Suprapubic skin (tissue), 4 donors: ENCODE data around the gene ABHD11.
A peak's percentile ranks its signal among the peaks of the same experiment; 100 is the strongest.

Experiments
- POLR2A ChIP-seq, 2 donors: fragments of 450-650 bp; IDR thresholded peaks; one replicate each; pipeline ENCODE4 v1.6.1; 2017; ENCODE audit warnings: antibody characterized with exemption in 2 of 2, mild to moderate bottlenecking in 2 of 2, moderate library complexity in 2 of 2
- POLR2AphosphoS5 ChIP-seq, 3 donors: sonication (generic); formaldehyde crosslinking; IDR thresholded peaks; one replicate each; pipeline ENCODE4 v1.6.1; 2017; ENCODE audit warnings: antibody characterized with exemption in 3 of 3
- TF ChIP-seq, protein P1 (sequence below), 2 donors: fragments of 200-600 bp in 1 of 2; fragments of 450-650 bp in 1 of 2; sonication (generic) in 1 of 2; IDR thresholded peaks; one replicate each; pipeline ENCODE4 v1.5.1; 2016 to 2019; ENCODE audit warnings: antibody characterized with exemption in 2 of 2, mild to moderate bottlenecking in 1 of 2, moderate library complexity in 1 of 2

DNA sequence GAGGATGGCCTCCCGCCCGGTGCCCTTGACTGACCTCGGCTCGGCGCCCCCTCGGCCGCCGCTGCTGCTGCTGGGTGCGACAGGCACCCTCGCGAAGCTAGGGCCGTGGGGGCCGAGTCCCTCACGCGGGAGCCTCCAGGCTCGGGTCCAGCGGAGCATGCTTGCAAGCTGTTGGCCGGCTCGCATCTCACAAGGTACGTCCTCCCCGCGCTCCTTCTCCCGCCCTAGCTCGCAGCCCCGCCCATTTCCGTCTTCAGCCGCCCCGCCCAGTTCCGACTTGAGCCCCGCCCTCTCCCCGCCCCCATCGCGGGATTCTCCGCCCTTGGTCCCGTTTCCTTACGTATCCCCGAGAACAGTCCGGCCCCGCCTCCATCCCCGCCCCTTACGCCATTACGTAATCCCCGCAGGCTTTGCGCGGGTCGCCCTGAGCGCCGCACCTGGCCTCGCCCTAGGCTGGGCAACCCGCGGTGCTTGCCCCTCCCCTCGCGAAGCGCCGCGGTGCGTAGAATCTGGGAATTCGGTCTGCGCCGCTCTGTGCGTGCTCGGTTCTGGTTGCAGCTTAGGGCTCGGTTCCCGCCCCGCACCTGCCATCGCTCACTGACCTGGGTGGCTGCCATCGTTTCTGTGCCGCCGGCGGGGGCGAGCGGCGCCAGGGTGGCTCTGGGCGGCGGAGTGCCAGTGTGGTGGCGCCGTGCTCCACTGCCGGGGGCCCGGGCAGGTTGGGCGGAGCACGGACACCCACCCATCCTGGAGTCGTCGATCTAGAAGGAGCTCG is at the start of gene ABHD11:
- TF ChIP-seq, protein P1, sequence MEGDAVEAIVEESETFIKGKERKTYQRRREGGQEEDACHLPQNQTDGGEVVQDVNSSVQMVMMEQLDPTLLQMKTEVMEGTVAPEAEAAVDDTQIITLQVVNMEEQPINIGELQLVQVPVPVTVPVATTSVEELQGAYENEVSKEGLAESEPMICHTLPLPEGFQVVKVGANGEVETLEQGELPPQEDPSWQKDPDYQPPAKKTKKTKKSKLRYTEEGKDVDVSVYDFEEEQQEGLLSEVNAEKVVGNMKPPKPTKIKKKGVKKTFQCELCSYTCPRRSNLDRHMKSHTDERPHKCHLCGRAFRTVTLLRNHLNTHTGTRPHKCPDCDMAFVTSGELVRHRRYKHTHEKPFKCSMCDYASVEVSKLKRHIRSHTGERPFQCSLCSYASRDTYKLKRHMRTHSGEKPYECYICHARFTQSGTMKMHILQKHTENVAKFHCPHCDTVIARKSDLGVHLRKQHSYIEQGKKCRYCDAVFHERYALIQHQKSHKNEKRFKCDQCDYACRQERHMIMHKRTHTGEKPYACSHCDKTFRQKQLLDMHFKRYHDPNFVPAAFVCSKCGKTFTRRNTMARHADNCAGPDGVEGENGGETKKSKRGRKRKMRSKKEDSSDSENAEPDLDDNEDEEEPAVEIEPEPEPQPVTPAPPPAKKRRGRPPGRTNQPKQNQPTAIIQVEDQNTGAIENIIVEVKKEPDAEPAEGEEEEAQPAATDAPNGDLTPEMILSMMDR (IDR thresholded peaks at IDR 0.05), result no peak
- TF ChIP-seq POLR2A (IDR thresholded peaks at IDR 0.05) (peak in 1 of 2 donors; percentile 61), POLR2AphosphoS5 (IDR thresholded peaks at IDR 0.05) (peak in 2 of 3 donors; percentile 33 to 87)
